HFFc6 (cell line): ENCODE results near the gene TUBGCP6. TPM values are rescaled to one million over a fixed set of nuclear protein-coding genes. Genes with fewer than 3 reads are reported as not detected.

ENCODE experiments used
- DNase-seq: peaks from one replicate; pipeline ENCODE4 v3.0.0-alpha.2; 2018
- H3K27ac Mint-ChIP-seq: 2 replicates; pipeline ENCODE4 v1.8.0; 2020; ENCODE audit warnings: mild to moderate bottlenecking, mixed read lengths
- H3K27me3 Mint-ChIP-seq: 2 replicates; pipeline ENCODE4 v1.8.0; 2021; ENCODE audit warnings: mild to moderate bottlenecking, moderate library complexity, mixed read lengths; ENCODE audit not compliant: insufficient read depth
- H3K36me3 Mint-ChIP-seq: 2 replicates; pipeline ENCODE4 v1.8.0; 2021; ENCODE audit warnings: low read depth, mixed read lengths
- H3K4me1 Mint-ChIP-seq: 2 replicates; pipeline ENCODE4 v1.8.0; 2020; ENCODE audit warnings: low read depth, mixed read lengths
- H3K4me3 Mint-ChIP-seq: 2 replicates; pipeline ENCODE4 v1.8.0; 2020; ENCODE audit warnings: mild to moderate bottlenecking, moderate library complexity, mixed read lengths
- H3K9me3 Mint-ChIP-seq: 2 replicates; pipeline ENCODE4 v1.8.0; 2020; ENCODE audit warnings: mild to moderate bottlenecking, mixed read lengths
- total RNA-seq, 6 experiments: library from RNA; stranded (reverse); fragmentation: NEBNext Ultra II Directional; extraction: Animal tissue kit (Norgen Biotek cat#: 25700); gene quantifications; 2 replicates in 1 of 6; 3 replicates in 5 of 6; pipeline ENCODE4 v1.2.3, GENCODE V29; 2021
- TF ChIP-seq, protein P1 (sequence below): fragments of 200-600 bp; sonication (generic); IDR thresholded peaks from 2 replicates; pipeline ENCODE4 v1.5.0; 2021; ENCODE audit warnings: antibody characterized with exemption, mild to moderate bottlenecking

TUBGCP6 gene
- total RNA-seq, 6 experiments from 2014 or later: 20.1 to 26.8 (median 21.7) TPM

DNA sequence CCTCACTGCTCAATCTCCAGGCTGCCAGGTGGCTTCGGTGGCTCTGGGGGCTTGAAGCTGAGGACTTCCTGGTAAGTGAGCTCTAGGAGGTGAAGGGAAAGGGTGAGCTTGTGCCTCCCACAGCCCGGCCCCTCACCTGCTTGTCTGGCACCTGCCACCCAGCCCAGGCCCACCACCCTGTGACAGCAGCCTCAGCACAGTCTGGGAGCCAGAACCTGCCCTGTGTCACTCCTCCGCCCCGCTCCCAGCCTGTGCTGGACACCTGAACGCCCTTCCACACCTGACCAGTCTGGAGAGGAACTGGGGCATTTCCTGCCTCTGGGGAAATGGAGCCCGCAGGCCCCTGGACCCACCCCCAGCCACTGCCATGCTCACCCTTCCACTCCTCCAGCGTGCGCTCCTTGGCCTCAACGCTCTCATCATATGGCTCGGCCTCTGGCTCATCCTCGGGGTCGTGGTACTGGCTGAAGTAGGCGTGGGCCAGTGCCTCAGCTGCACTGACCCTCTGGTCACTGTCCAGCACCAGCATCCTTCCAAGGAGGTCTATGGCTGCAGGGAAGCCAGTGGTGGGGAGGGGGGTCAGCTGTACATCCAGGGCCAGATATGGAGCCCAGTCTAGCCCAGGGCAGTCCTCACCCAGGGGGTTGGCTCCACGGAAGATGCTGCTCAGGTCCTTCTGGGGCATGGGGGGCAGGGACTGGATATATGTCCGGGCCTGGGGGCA lies 20.3 kb upstream of the TUBGCP6 start:
- H3K36me3 Mint-ChIP-seq: no peaks in the 10 kb centered on the region
- no peak for DNase-seq
- TF ChIP-seq, protein P1, sequence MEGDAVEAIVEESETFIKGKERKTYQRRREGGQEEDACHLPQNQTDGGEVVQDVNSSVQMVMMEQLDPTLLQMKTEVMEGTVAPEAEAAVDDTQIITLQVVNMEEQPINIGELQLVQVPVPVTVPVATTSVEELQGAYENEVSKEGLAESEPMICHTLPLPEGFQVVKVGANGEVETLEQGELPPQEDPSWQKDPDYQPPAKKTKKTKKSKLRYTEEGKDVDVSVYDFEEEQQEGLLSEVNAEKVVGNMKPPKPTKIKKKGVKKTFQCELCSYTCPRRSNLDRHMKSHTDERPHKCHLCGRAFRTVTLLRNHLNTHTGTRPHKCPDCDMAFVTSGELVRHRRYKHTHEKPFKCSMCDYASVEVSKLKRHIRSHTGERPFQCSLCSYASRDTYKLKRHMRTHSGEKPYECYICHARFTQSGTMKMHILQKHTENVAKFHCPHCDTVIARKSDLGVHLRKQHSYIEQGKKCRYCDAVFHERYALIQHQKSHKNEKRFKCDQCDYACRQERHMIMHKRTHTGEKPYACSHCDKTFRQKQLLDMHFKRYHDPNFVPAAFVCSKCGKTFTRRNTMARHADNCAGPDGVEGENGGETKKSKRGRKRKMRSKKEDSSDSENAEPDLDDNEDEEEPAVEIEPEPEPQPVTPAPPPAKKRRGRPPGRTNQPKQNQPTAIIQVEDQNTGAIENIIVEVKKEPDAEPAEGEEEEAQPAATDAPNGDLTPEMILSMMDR: no peak
- H3K27me3 Mint-ChIP-seq: peaks cover 4% of the 10 kb centered on the region
- no peak overlapping the region for H3K27ac Mint-ChIP-seq
- H3K4me1 Mint-ChIP-seq: peaks cover 8% of the 10 kb centered on the region
- H3K4me3 Mint-ChIP-seq: no peak overlapping the region
- H3K9me3 Mint-ChIP-seq: no peaks in the 10 kb centered on the region

DNA sequence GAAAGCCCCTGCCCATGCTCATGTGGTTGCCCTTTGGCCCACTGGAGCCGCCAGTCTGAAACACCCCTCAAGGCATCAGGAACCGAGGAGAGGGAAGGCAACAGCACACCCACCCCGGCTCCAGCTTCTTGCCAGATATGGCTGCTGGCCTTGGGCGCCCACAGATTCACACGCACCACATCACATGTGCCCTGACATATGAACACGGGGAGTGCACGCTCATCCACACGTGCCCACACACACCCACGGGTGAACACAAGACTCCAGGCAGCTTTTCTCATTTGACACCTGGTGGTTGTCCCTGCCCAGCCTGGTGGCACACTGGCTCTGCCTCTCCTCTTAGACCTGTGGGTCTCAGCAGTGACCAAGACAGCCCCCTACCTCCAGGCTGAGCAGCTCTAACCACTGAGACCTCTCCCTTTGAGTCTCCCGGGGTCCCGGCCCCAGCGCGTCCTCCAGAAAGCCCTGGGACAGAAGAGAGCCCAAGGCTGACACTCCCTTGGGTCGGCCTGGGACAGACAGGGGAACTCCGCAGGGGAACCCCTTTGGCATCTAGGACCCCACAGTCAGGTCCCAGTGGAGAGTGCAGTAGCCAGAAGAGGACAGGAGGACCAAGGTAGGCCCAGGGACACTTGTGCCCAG lies 19.4 kb upstream of the TUBGCP6 start:
- Mint-ChIP-seq H3K4me1 (peaks cover 8% of the 10 kb centered on the region), H3K27ac (no peak overlapping the region), H3K4me3 (no peak overlapping the region), H3K36me3 (no peaks in the 10 kb centered on the region), H3K9me3 (no peaks in the 10 kb centered on the region), H3K27me3 (peaks cover 4% of the 10 kb centered on the region)
- DNase-seq: no peak
- TF ChIP-seq, protein P1: no peak

DNA sequence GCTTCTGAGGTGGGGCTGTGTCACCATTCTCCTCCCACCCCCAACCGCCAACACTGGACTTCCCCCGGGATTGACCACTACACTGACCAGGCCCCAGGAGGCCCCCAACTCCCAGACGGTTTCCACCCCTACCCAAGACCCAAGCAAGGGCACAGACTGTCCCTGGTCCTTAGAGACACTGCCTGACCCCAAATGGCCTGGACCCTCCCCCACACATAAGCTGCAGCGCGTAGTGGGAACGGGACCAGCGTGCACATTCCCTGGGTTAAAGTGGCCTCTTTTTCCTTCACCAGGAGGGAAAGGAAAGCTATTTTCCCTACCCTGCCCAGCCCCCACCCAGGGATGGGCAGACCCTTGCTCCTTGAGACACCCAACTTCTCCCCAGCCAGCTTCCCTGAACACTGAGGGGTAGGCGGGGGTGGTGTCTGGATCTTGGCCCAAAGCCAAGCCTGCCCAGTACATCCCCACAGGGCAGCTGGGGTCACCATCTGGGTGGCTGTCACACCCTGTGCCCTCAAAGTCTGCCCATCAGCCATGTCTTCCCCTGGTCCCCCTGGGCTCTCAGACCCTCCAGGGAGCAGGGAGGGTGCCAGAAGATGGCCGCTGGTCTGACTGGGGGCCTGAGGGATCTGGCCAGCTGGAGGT lies 18.3 kb upstream of the TUBGCP6 start:
- Mint-ChIP-seq H3K27me3 (peaks cover 1% of the 10 kb centered on the region), H3K4me3 (no peak overlapping the region), H3K9me3 (no peaks in the 10 kb centered on the region), H3K27ac (no peak overlapping the region), H3K4me1 (peaks cover 8% of the 10 kb centered on the region), H3K36me3 (no peaks in the 10 kb centered on the region)
- TF ChIP-seq, protein P1: no peak
- DNase-seq: no peak

DNA sequence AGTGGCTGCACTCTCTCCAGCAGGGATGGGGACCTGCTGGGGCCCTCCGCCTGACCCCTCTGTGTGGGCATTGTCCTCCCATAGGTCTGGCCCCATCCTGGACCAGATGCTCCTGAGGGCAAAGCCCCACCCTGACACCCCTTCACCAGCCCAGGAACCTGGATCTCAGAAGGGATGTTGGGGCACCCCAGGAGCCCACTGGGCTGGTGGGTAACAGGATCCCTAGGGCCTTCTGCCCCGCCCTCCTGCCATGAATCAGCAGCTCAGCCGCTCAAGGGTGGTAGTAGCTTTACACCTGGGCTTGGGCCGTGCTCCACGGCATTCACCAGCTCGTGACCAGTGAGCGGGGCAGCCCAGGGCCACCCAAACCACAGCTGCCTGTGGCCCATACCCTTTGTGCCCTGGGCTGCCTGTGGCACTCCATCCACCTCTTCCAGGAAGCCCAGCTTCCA lies 17.7 kb upstream of the TUBGCP6 start:
- TF ChIP-seq, protein P1: no peak
- Mint-ChIP-seq H3K27me3 (peaks cover 1% of the 10 kb centered on the region), H3K27ac (peak overlapping the region; percentile 58; the same call in 1 of the 2 replicates), H3K36me3 (no peaks in the 10 kb centered on the region), H3K4me3 (peak overlapping the region; percentile 69), H3K4me1 (peaks cover 8% of the 10 kb centered on the region), H3K9me3 (no peaks in the 10 kb centered on the region)
- no peak for DNase-seq

DNA sequence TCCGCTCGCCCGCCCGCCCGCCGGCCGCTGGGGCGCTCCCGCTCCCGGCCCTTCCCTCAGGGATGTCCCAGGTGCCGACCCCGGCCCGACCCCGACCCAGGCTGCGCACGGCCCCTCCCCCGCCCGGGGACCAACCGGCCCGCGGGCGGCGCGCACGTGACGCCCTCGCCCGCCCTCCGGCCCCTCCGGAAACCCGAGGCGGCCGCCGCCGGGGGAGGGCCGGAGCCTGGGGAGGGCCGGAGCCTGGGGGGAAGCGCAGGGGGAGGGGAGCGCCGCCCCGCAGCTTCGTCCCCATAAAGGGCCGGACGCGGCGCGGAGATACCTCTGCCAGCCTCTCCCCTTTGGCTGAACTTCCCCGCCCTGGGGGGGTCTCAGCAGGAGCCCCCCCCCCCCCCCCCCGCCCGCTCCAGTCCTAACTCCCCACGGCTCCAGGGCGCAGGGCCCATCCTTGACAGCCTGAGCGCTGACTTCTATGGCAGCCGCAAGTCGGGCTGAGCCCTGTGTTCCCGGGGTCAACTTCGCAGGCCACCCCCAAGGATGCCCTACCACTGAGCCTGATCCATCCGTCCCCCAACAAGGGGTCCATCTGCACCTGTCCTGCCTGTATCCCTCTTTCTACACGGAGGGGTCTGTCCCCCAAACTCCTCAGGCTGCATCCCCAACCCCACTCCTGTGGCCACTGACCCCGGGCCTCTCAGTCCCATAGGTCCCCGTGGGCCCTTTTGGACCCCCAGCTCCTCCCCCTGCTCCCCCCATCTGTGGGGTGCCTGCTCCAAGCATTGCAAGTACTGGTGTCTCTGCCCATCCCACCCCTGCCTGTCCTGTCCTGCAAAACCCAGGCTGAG lies 17.0 kb upstream of the TUBGCP6 start, which contains the start of gene MAPK12:
MAPK12 (minus strand) TSS at position 69 of the 845 bp plus-strand sequence. CDS start 174 bp downstream, outside the sequence.
- H3K9me3 Mint-ChIP-seq: no peaks in the 10 kb centered on the region
- H3K4me3 Mint-ChIP-seq: peak within 1 kb of the TSS; percentile 84
- H3K27ac Mint-ChIP-seq: peak within 1 kb of the TSS; percentile 74
- H3K27me3 Mint-ChIP-seq: peaks cover 3% of the 10 kb centered on the region
- no peaks in the 10 kb centered on the region for H3K36me3 Mint-ChIP-seq
- DNase-seq: no peak
- TF ChIP-seq, protein P1: no peak
- peaks cover 8% of the 10 kb centered on the region for H3K4me1 Mint-ChIP-seq
